Right renal cortex interstitium (tissue), 3 donors: Measurements from ENCODE around the gene FCHSD1. TPM values are rescaled to one million over a fixed set of nuclear protein-coding genes. Genes with fewer than 3 reads are reported as not detected.
A peak's percentile ranks its signal among the peaks of the same experiment; 100 is the strongest.

Experiments used
- DNase-seq, 3 donors: peaks; one replicate each; pipeline ENCODE4 v3.0.0-alpha.2; 2013; ENCODE audit warnings: low read depth in 3 of 3, low spot score in 2 of 3
- polyA plus RNA-seq, 3 donors: library from polyadenylated mRNA; unstranded; fragments of 120-200 nt; gene quantifications; one replicate each; pipeline ENCODE4 v1.2.1, GENCODE V29; 2013; ENCODE audit not compliant: insufficient read length in 3 of 3

The FCHSD1 gene
- polyA plus RNA-seq, 3 donors = 10.1 to 12.2 (median 11.6) TPM

- DNase-seq = no peak
Observed at GRCh38 chr5:141647242-141647641, 4.0 kb downstream of the FCHSD1 start.

GRCh38 chr5:141646026-141646425 lies 5.2 kb downstream of the FCHSD1 start:
- no peak for DNase-seq

DNA sequence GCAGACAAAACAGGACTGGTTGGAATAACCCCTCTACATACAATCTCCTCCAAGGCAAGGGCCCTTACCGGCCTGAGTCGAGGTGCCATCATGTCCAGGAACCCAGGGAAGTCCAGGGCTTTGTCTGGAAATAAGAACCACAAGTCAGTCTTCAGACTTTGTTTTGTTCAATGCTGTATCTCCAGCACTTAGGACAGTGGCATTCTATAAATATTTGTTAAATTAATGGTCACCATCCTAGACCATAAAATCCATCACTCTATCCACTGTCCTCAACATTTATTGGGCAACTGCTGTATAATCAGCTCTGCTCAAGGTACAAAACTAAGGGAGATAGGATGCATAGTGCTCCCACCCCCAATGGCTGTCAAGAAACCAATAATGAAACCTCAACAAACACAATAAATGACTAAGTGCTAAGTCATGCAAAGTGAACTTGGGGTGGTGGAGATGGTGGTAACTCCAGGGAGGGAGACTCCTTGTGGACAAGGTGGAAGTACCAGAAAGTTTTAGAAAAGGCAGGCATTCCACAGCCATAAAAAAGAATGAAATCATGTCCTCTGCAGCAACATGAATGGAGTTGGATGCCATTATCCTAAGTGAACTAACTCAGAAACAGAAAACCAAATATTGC lies 9.5 kb downstream of the FCHSD1 start:
- no peak for DNase-seq

- DNase-seq = no peak
Observed at GRCh38 chr5:141640698-141641097, 10.5 kb downstream of the FCHSD1 start.

GRCh38 chr5:141640051-141640415 lies 11.2 kb downstream of the FCHSD1 start:
- DNase-seq = no peak

DNA sequence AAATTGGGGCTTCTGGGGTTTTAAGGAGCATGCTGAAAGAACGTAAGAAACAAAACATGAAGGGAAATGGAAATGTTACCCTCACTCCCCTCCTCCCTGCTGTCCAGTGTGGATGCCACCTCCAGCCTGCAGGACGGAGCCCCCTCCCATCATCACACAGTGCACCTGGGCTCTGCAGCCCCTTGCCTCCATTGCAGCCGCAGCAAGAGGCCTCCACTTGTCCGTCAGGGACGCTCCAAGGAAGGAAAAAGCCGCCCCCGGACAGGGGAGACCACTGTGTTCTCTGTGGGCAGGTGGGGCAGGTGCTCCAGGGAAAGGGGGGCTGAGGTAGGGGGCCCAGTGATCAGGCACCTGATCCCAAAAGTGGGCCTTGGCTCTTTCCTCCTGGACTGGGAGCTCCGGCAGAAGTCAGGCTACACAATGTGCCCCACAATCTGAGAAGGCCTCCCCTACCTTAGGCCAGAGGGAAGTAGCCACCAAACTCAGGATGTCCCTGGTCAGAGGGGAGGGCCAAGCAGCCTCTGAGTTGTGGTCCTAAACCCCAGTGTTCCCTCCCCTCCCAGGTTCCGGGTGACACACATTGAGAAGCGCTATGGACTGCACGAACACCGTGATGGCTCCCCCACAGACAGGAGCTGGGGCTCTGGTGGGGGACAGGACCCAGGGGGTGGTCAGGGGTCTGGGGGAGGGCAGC lies 11.7 kb downstream of the FCHSD1 start:
- DNase-seq = no peak

GRCh38 chr5:141638771-141639170 lies 12.4 kb downstream of the FCHSD1 start:
- DNase-seq = no peak

- DNase-seq = no peak
Observed at GRCh38 chr5:141637767-141638419, 13.3 kb downstream of the FCHSD1 start.

GRCh38 chr5:141637123-141637766 lies 14.0 kb downstream of the FCHSD1 start:
- no peak for DNase-seq

GRCh38 chr5:141636413-141637122 lies 14.7 kb downstream of the FCHSD1 start, which contains the start of the genes HDAC3 and RELL2:
Gene HDAC3, minus strand, starts transcription at chr5:141636849. Its CDS starts 59 bp downstream, at chr5:141636790.
Gene RELL2, plus strand, starts transcription at chr5:141636997. Its CDS starts 1,229 bp downstream, at chr5:141638226.
- DNase-seq = peak; percentile 65 to 79 (median 75)

GRCh38 chr5:141636106-141636412 lies 15.2 kb downstream of the FCHSD1 start:
- DNase-seq = no peak

- DNase-seq = no peak
Observed at GRCh38 chr5:141635646-141636045, 15.6 kb downstream of the FCHSD1 start.

GRCh38 chr5:141634720-141635119 lies 16.5 kb downstream of the FCHSD1 start:
- no peak for DNase-seq

DNA sequence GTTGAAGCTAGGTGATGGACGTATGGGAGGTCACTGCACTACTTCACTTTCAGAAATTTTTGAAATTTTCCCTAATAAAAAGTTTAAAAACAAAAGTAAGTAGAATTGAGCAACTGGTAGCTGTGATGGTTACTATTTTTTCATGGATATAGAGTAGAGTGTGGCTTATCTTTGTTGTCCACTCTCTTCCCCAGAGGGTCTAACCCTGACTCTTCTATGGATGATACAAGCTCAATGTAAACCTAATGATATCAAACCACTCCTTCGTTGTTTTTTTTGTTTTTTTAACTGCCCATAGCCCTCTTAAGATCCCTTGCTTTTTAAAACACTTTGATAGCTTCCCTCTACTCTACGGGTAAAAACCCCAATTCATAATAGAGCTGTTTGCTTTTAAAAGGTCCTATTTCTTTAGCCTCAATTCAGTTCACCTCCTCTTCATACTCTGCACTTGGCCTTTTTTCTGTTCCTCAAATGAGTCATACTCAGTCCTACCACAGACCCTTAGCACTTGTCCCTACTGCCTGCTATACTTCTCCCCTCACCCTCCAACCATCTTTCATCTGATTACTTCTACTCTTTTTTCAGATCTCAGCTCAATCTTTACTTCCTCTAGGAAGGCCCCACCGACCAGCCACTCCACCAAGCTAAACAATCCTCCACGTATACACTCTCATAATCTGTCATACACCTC lies 17.2 kb downstream of the FCHSD1 start:
- no peak for DNase-seq

DNA sequence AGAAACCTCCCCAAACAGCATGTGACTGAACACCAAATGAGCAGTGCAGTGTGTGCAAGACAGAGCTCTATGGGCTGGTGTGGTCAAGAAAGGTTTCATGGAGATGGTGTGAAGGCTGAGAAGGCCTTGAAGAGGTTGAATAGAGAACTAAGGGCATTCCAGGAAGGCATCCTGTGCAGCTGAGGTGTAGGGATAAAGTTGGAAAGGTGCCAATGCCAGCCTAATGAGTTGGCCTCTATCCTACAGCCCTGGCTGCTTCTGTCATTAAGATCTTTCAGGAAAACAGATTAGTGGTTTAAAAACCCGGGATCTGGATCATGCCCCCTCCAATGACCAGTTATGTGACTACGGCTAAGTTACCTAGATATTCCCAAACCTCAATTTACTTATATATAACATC lies 18.6 kb downstream of the FCHSD1 start:
- DNase-seq = no peak

DNA sequence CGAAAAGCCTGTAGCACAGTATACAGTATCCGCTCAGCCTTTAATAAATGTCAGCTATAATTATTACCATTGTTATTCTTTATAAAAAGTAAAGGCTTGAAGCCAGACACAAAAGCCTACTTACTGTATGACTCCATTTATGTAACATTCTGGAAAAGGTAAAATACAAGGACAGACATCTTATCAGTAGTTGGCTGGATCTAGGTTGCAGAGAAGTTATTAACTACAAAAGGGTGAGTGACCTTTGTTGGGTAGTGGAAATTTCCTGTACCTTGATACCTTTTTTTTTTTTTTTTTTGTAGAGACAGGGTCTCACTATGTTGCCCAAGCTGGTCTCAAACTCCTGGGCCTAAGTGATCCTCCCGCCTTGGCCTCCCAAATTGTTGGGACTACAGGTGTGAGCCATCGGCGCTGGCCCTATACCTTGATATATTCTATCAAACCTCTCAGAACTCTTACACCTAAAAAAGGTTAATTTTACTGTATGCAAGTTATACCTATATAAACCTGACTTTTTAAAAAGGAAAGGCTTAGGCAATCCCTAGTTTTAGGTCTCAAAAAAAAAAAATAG lies 20.6 kb downstream of the FCHSD1 start:
- DNase-seq = no peak

DNA sequence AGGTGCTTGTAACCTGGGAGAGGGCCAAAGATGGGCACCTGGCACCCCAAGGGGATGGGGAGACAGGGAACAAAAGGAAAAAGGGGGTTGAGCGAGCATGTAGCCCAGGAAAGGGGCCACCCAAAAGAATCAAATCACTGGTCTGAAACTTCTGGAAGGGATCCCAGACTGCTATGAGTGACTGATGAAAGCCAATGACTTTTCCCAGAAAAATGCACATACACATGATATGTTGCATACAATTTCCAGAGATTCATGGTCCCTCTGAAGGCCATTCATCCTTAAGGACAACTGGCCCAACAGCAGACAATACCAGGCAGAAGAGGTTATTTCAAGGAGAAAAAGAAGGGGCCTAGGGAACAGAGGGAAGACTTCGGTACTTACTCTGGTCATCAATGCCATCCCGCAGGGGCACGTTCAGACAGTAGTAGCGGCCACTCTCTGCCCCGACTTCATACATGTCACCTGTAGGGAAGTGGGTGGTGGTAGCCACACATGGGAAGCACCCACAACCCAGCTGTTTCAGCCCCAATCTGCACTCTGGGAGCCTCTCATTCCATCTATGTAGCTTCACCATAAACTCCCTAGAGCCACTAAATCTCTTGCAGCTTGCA lies 22.9 kb downstream of the FCHSD1 start:
- DNase-seq = no peak

DNA sequence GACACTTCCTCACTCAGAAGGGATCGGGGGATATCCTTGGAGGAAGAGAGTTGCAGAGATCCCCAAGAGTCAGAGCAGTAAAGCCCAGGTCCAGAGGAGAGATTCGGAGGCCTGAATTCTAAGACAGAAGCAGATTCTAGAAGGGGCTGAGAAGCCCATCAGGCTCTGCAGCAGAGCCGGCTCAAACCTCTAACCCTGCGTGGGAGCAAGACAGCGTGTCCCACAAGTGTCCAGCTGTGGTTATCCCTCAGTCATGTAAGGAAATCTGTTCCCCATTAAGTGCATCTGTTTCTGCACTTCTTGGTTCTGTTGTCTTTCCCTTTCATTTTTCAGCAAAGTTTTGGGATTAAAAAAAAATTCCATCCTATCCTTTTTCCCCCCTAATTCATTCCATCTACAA lies 27.6 kb downstream of the FCHSD1 start:
- no peak for DNase-seq

GRCh38 chr5:141623186-141623585 lies 28.0 kb downstream of the FCHSD1 start:
- DNase-seq = no peak
